RKO (cell line): ENCODE results near the gene FBXO11.

Experiments used
- DNase-seq: peaks from one replicate; pipeline ENCODE4 v3.0.0-alpha.2; 2016; ENCODE audit warnings: low spot score

Gene FBXO11

GRCh38 chr2:47783486-47784351 is 122.6 kb downstream of the FBXO11 start:
- peak; percentile 74 for DNase-seq

- DNase-seq, result peak; percentile 89
Measured at GRCh38 chr2:47782671-47783485, 123.4 kb downstream of the FBXO11 start, which contains the start of gene MSH6. Gene MSH6 (plus strand): TSS chr2:47783145. CDS start chr2:47783234, 89 bp downstream.

GRCh38 chr2:47782381-47782670 is 124.0 kb downstream of the FBXO11 start:
- no peak for DNase-seq

GRCh38 chr2:47779426-47779790 is 126.9 kb downstream of the FBXO11 start:
- no peak for DNase-seq

- no peak for DNase-seq
Measured at GRCh38 chr2:47778698-47779425, 127.4 kb downstream of the FBXO11 start.

- DNase-seq, result no peak
Measured at GRCh38 chr2:47777277-47777937, 128.9 kb downstream of the FBXO11 start.

- DNase-seq, result no peak
Measured at GRCh38 chr2:47774567-47774966, 131.7 kb downstream of the FBXO11 start.

GRCh38 chr2:47772343-47772742 is 134.0 kb downstream of the FBXO11 start:
- no peak for DNase-seq

- DNase-seq, result peak; percentile 88
Measured at GRCh38 chr2:47771211-47771610, 135.1 kb downstream of the FBXO11 start.

GRCh38 chr2:47769318-47769717 is 137.0 kb downstream of the FBXO11 start:
- no peak for DNase-seq

GRCh38 chr2:47767880-47768609 is 138.3 kb downstream of the FBXO11 start:
- DNase-seq, result peak; percentile 44

- no peak for DNase-seq
Measured at GRCh38 chr2:47767497-47767844, 138.8 kb downstream of the FBXO11 start.

GRCh38 chr2:47751856-47752414 is 154.4 kb downstream of the FBXO11 start:
- no peak for DNase-seq

- DNase-seq, result no peak
Measured at GRCh38 chr2:47747878-47748277, 158.4 kb downstream of the FBXO11 start.

- no peak for DNase-seq
Measured at GRCh38 chr2:47744074-47744473, 162.2 kb downstream of the FBXO11 start.

GRCh38 chr2:47741637-47742036 is 164.7 kb downstream of the FBXO11 start:
- no peak for DNase-seq

- DNase-seq, result no peak
Measured at GRCh38 chr2:47741101-47741500, 165.2 kb downstream of the FBXO11 start.
